Esophagus muscularis mucosa (tissue), 4 donors: ENCODE measurements around the gene ENTR1.

Experiments used
- CTCF ChIP-seq, 3 experiments: fragments of 200-600 bp in 2 of 3; fragments of 450-650 bp in 1 of 3; sonication (generic) in 2 of 3; IDR thresholded peaks; one replicate each; pipeline ENCODE4 v1.5.1; 2017 to 2019; ENCODE audit warnings: antibody characterized with exemption in 3 of 3, mild to moderate bottlenecking in 2 of 3, moderate library complexity in 1 of 3
- EP300 ChIP-seq: sonication (generic); formaldehyde crosslinking; IDR thresholded peaks from one replicate; pipeline ENCODE4 v1.6.1; 2017; ENCODE audit warnings: antibody characterized with exemption
- POLR2A ChIP-seq: fragments of 450-650 bp; IDR thresholded peaks from one replicate; pipeline ENCODE4 v1.6.1; 2017; ENCODE audit warnings: antibody characterized with exemption, moderate library complexity, mild to moderate bottlenecking, low read depth
- POLR2AphosphoS5 ChIP-seq, 2 donors: sonication (generic); formaldehyde crosslinking; IDR thresholded peaks; one replicate each; pipeline ENCODE4 v1.6.1; 2017; ENCODE audit warnings: antibody characterized with exemption in 2 of 2

GRCh38 chr9:136379401-136379800, 31.0 kb downstream of the ENTR1 start:
- TF ChIP-seq CTCF (IDR thresholded peaks at IDR 0.05): no peak
- TF ChIP-seq POLR2A: no peak
- no peak for TF ChIP-seq POLR2AphosphoS5 (IDR thresholded peaks at IDR 0.05)
- TF ChIP-seq EP300: no peak
